ENCODE measurements around the gene LRRC37A2.
"Not testable (repeated sequence)": the region's sequence is repeated elsewhere in the genome, so short reads cannot be mapped to it uniquely, and the experiment has no call there.

DNA sequence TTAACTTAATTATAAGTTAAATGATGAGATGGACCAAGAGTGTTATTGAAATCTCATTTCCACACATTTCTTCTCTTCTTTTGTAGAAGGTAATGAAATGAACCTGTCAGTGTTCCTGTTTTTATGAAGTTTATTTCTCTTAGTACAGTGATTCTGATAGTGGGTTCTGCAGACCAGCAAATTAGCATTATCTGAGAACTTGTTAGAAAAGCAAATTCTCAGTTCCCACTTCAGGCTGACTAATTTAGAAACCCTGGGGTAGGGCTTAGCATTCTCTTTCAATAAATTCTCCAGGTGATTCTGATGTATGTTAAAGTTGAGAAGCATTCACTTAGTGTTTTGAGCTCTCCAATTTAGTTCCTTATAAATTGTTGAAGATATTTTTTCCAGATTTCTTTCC lies 90.9 kb downstream of the LRRC37A2 start:
- TF ChIP-seq, protein P1, sequence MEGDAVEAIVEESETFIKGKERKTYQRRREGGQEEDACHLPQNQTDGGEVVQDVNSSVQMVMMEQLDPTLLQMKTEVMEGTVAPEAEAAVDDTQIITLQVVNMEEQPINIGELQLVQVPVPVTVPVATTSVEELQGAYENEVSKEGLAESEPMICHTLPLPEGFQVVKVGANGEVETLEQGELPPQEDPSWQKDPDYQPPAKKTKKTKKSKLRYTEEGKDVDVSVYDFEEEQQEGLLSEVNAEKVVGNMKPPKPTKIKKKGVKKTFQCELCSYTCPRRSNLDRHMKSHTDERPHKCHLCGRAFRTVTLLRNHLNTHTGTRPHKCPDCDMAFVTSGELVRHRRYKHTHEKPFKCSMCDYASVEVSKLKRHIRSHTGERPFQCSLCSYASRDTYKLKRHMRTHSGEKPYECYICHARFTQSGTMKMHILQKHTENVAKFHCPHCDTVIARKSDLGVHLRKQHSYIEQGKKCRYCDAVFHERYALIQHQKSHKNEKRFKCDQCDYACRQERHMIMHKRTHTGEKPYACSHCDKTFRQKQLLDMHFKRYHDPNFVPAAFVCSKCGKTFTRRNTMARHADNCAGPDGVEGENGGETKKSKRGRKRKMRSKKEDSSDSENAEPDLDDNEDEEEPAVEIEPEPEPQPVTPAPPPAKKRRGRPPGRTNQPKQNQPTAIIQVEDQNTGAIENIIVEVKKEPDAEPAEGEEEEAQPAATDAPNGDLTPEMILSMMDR (conservative IDR thresholded peaks at IDR 0.05 in 1 of 2, IDR thresholded peaks at IDR 0.05 in 1 of 2; ENCODE audit: low read depth in 1 of 2, low read length in 2 of 2): not testable (repeated sequence)
- TF ChIP-seq EZH2 (IDR thresholded peaks at IDR 0.05; ENCODE audit: low read length, missing control alignments): not testable (repeated sequence)
